Measurements from ENCODE around the gene PDE4B. TPM values are rescaled to one million over a fixed set of nuclear protein-coding genes. Genes with fewer than 3 reads are reported as not detected.
A peak's percentile ranks its signal among the peaks of the same experiment; 100 is the strongest.
"Not testable (repeated sequence)": the region's sequence is repeated elsewhere in the genome, so short reads cannot be mapped to it uniquely, and the experiment has no call there.

PDE4B gene
- total RNA-seq, 1 donor from 2014 or later = 9.5 TPM

DNA sequence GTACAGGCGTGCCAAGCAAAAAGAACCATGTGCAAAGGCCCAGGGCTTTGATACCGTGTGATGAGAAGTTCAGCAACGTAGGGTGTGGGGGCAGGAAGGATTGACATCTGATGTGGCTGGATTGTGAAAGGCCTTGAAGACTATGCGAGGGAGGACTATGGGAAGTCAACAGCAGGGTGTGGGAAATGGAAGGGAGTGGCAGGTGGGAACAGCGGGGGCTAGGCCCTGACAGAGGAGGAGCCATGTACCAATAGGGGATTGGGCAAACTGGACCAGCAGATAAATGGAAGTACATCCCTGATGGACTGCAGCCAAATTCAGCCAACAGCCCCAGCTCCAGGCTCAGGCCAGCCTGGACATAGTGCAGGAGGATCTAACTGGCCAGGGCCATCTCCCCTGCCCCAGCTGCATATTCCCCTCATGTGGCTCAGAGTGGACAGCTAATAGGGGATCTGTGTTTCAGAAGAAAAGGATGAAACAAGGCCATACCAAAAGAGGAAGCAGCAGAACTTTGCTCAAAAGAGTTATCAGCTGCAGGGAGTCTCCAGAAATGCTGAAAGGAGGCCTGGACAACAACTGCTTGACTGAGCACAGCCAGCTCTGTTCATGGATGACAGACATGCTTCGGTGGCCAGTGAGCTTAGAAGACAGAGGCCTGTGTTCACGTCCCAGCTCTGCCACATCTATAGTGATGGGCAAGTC, 601.0 kb downstream of the PDE4B start:
- no peak for DNase-seq (ENCODE audit: low spot score)

DNA sequence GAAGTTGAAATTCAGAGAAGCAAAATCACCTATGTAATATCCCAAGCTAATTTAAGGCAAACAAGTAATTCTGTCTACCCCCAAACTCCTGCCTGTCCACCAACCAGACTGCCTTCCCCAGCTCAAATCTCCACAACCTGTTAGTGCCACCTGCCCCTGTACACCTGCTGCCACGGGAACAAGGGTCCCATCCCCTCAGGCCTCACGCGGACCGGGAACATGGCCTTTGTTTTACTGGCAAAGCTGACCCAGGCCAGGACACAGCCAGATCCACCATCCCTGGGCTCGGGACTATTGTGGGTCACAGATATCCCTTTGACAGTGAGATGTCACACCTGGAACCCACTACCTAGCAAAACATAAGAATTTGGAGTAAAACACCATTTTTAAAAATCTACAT, 601.9 kb downstream of the PDE4B start:
- no peak for DNase-seq (ENCODE audit: low spot score)

DNA sequence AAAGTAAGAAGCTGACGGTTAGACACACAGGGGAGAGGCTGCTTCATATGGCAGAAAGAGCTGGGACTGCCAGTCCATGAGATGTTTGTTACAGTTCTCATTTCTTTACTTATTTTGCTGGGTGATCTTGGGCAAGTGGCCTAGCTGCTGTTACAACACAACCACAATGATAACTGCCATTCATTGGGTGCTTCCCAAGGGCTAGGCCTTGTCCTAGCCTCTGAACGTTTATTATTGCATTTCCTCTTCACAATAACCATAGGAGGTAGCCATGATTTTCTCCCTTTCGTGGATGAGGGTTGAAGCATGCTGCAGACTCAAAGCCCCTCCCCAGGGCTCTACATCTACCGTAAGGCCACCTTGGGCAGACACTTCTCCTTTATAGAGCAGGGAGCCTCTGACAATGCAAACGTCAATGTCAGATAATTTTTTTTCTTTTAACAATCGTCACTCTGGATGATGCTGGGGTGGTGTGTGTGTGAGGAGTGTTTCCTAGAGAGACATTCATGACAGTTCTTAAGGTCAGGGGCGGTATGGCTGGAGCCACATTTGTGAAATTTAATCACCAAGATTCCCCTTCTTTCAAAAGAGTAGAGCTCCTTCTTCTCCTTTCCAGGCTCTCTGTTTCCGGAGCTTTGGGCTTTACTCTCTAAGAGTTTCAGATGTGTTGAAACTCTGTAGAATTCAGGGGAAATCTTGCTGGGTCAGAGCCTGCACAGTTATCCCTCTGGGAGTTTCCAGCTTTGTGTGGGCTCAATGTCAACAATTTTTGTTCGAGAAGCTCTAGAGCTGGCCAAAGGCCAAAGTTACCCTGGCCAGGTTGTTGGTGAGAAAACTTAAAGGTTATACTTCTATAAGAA, 602.7 kb downstream of the PDE4B start:
- DNase-seq (ENCODE audit: low spot score) = no peak

DNA sequence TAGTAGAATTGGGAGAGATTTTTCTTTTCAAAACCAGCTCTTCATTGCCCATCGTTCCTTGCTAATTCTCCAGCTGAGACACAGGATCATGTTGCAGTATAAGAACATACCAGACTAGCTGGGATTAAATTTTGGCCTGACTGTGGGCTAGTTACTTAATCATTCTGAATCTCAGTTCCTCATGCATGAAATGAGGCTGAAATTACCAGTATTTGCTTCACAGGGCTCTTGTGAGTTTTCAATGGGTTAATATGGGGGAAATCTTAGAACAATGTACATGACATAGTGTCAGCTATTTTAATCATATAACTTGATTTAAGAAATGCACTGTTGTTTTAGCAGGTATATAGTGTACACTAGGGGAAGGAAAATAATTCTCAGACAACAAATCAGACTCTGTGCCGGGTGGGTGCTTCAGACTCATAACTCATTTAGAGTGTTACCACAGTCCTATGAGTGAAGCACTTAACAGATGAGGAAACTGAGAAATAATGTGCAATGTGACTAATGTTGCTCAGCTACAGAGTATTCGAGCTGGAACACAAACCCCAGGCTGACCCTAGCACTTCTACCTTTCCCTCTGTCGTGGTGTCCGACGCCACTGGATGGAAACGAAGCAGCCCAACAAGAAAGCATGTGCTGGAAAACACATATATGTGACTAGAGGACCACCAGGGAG, 603.7 kb downstream of the PDE4B start:
- DNase-seq (ENCODE audit: low spot score) = no peak

DNA sequence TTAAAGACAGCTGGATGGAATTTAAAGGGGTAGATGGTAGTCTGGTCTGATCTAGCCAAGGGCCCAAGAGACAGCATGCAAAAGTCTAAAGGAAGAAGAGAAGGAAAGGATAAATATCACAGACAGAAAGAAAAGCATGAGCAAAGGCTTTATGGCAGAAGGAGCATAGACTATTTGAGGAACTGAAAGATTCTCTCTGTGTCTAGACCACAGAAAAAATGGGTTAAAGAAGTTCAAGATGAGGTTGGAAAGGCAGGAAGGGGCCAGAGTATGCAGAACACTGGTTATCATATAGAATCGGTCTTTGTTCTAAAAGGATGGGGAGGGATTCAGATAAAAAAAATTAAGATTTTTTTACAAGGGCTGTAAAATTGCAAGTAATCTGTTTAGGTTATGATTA, 604.5 kb downstream of the PDE4B start:
- no peak for DNase-seq (ENCODE audit: low spot score)

DNA sequence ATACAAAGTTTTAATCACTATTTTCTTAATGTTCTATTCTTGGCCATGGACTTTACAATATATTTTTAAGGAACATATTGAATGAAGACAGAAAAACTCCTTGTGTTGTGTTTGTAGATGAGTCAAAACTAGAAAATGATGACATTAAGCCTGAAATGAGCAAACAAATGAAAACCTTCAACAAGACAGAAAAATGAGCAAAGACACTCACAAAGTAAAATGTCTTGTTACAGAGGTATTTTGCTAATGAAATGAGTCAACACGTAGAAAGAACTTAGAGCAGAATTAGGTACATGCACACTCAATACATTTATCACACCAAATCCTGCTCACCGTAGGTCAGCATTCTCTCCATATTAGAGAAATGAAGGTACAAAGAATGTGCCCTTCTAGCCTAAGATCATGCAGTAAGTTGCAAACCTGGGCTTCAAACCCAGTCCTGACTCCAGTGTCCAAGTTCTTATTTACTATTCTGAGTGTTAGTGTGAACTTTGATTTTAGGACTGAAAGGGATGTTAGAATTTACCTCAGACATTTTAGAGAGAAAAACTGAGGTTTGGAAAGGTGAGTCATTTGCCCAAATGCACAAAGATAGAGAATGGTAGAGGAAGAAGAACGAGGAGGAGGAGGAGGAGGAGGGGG, 607.3 kb downstream of the PDE4B start:
- DNase-seq (ENCODE audit: low spot score) = no peak

DNA sequence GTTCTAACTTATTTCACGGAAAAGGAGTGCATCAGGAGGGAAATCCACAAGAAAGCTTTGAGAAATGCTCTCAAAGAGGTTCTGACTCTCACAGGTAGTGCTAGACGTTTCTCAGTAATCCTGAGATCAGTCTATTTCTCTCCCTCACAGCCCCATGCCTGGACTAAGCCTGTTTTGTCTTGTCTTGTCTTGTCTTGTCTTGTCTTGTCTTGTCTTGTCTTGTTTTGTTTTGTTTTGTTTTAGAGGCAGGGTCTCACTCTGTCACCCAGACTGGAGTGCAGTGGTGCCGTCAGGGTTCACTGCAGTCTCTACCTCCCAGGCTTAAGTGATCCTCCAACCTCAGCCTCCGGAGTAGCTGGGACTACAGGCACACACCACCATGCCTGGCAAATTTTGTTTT, 608.0 kb downstream of the PDE4B start:
- DNase-seq (ENCODE audit: low spot score) = no peak

DNA sequence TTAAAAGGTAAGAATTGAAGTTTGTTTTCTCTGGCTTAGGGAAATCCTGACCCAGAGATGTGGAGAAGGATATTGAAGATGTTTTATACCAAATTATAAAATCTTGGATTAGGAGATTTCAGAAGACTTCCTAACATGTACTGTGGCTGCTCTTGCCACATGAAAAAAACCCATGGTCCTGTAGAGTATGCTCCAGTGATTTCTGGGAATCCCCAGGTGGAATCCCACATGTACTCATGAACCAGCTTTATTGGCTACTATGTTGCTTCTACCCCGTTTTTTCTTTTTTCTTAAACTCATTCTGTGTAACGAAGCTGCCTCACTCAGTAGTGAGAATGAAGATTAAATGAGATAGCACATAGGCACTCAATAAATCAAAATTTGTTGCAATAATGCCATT, 608.5 kb downstream of the PDE4B start:
- no peak for DNase-seq (ENCODE audit: low spot score)

DNA sequence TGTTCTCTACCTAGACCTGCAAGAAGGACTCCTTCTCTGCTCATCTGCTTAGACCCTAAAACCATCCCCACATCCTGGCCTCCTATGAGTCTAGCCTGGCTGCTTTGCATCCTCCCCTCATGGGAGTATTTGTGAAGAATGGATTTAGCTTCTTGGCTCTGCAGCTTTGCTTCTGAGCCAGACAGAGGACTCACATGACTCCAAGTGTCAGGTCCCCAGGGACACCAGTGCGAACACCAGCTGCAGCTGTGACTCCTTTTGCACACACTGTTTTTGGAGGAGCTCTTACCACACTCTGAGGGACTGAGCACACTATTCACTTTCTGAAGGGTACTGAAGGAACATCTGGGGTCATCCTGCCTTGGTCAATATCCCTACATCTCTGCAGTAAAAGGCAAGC, 609.5 kb downstream of the PDE4B start:
- peak; percentile 70 for DNase-seq (ENCODE audit: low spot score)

DNA sequence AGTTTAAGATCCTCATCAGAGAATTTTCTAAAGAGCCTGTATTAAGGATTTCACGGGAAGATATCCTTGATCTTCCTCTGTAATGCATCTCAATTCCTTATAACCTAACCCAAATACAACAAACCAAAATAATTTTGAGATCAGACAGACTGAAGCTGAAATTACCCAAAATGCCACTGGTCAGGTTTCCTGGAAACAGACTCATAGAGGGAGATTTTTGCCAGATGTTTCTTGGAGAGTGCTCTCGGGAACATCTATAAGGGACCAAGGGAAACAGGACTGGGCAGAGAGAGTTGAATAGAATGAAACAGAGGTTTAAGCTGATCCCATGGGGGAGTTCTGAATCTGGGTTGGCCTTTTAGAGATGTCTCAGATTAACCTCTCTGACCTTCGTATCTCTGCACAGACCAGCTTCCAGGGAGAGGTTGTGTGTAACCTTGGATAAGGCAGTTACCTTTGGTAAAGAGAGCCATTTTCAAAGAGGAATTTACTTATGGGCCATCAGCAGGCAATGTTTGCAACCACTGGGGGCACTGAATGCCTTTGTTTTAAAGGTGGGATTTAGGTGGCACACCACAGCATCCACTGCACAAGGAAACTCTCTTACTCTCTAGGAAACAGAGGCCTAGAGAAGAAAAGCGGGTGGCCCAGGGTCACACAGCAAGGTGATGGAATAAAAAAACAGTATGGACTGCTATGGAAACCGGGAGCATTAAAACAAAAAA, 610.5 kb downstream of the PDE4B start:
- DNase-seq (ENCODE audit: low spot score) = no peak

DNA sequence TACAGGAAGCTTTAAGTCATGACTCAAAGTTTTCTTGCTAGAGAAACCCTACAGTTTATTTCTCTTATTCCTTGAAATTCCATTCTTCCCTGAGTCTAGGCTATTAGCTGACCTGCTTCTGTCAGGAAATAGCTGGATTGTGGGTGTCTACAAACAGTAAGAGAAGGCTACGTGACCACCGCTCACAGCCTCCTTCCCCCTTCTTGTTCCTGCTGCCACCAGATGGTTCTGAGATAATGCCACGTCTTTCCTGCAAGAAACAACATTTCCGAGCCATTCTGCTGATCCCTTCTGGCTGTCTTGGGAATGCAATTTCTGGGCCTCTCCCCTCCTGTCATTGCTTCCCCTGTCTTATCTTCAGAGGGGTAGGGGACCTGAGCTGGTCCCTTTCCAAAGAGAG, 612.4 kb downstream of the PDE4B start:
- no peak for DNase-seq (ENCODE audit: low spot score)

DNA sequence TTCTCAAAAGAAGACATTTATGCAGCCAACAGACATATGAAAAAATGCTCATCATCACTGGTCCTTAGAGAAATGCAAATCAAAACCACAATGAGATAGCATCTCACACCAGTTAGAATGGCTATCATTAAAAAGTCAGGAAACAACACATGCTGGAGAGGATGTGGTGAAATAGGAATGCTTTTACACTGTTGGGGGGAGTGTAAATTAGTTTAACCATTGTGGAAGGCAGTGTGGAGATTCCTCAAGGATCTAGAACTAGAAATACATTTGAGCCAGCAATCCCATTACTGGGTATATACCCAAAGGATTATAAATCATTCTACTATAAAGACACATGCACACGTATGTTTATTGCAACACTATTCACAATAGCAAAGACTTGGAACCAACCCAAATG, 618.8 kb downstream of the PDE4B start:
- not testable (repeated sequence) for DNase-seq (ENCODE audit: low spot score)

DNA sequence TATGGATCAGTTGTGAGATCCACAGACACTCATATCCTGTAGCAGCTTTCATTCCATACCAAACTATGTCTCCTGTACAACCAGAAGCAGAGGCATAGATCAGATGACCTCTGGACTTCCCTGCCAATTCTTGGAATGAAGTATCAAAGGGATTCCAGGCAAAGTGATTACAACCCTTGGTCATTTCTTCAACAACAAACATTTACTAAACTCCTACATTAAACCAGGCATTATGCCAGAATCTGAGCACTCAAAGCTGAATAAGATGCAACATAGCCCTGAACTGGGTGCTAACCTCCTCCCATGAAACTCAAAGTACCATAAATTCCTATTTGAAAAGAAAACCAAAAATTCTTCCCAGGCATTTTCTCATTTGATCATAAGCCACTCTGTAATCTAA, 620.0 kb downstream of the PDE4B start:
- DNase-seq (ENCODE audit: low spot score) = no peak

DNA sequence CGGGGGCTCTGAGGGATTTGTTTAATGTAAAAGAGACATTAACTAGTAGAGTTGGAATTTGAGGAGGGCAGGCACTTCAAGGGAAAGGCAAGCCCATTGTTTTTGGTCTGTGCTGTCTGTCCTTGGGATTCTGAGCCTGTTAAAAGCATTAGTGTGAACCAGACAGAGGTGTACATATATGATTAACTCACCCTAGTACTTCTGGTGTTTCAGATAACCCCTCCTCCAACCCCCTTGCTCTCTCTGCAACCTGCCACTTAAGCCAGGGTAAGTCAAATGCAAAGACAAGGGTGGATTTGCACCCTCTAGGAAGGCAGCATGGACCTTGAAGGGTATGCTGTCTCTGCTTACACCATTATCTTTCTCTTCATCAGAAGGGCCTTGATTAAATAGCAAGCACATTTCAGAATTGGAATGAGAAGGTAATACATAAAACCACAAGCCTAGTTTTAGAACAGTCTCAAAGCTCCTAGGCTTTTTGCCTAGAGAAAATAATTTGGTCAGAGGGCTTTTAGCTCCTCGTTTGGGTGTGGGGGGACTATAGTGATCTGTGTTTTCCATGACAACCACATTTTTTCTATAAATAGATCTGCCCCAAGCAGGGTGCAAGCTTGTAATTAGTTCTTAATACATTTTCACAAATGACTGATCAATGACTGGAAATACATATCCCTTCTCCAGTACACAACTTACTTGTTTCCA, 620.6 kb downstream of the PDE4B start:
- no peak for DNase-seq (ENCODE audit: low spot score)

DNA sequence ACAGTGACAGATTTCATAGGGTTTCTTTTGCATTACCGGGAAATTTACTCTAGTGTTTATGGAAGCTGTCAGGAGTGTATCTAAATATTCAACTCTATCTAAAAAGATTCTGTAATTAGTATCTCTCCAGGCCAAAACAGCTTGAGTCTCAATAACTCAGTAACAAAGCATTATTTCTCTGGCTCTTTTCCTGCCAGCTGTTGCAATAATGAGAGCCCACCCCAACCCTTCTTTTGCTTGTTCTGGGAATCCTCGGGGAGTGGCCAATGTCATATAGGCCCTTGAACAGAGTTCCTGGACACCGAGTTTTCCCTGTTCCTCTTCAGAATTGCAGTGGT, 621.1 kb downstream of the PDE4B start:
- DNase-seq (ENCODE audit: low spot score) = no peak

DNA sequence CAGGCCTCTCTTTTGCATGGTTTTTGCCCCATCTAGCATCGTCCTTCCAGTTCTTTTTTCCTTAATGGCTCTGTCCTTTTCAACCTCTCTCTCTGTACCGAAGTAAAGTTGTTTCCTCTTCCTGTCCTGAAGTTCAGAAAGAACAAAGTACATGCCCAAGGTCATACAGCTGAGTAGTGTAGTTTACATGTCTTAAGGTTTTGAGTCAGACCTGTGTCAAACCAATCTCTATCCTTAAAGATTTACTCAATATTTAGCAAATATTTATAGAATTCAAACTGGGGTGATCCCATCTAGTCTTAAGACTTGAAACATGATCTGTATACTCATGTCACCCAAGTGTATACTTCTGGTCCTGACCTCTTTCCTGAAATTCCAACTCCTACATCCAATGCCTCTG, 622.6 kb downstream of the PDE4B start:
- no peak for DNase-seq (ENCODE audit: low spot score)

DNA sequence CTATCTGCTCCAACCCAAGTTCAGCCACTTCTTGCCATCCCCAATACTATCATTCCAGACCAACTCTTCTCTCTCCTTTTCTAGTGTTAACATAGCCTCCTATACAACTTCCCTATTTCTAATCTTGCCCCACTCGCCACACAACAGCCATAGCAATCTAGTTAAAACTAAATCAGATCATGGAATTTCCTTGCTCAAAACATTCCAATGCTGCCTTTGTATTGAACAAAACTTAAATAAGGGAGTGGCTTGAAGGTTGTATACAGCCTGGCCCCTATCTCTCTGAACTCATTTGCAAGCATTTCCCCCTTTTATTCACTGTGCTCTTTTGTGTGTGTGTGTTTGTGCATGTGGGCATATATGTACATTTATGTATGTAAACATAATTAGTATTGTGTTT, 623.2 kb downstream of the PDE4B start:
- no peak for DNase-seq (ENCODE audit: low spot score)

DNA sequence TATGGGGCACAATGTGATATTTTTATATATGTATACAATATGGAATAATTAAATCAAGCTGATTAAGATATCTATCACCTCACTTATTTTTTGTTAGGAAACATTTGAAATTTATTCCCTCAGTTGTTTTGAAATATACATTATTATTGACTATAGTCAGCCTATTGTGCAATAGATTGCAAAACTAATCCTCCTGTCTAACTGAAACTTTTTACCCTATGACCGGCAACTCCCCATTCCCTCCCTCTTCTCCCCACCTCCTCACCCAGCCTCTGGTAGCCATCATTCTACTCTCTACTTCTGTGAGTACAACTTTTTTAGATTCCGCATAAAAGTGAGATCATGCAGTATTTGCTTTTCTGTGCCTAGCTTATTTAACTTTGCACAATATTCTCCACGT, 623.6 kb downstream of the PDE4B start:
- no peak for DNase-seq (ENCODE audit: low spot score)

DNA sequence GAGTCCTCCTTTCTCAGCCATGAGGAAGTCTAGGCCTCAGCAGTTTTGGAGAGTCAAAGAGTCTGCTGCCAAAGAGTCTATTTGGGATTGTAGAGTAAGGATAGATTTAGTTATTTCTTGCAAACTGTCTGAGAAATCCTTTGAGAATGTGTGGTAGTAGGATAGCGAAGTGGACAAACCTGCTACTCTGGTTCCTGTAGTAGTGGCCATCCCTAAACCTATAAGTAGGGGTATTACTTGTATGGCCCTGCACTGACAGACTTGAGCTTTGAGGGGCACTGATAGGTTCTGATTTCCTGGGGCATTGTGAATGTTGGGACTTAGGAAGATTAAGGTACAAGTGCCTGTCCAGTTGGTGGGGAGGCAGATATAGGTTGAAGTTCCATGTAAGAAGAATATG, 625.3 kb downstream of the PDE4B start:
- no peak for DNase-seq (ENCODE audit: low spot score)

DNA sequence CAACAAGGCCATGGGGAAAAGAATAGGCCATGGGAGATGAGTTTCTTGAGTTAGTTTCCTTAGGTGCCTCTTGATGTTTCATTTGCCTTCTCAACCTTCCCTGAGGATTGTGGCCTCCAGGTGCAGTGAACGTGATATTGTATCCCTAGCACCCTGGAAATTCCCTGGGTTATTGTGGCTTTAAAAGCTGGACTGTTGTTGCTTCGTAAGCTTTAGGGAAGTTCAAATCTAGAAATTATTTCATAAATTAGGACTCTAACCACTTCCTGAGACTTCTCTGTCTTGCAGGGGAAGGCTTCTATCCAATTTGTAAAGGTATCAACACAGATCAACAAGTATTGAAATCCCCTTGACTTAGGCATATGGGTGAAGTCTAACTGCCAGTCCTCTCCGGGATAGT, 627.5 kb downstream of the PDE4B start:
- DNase-seq (ENCODE audit: low spot score) = not testable (repeated sequence)

DNA sequence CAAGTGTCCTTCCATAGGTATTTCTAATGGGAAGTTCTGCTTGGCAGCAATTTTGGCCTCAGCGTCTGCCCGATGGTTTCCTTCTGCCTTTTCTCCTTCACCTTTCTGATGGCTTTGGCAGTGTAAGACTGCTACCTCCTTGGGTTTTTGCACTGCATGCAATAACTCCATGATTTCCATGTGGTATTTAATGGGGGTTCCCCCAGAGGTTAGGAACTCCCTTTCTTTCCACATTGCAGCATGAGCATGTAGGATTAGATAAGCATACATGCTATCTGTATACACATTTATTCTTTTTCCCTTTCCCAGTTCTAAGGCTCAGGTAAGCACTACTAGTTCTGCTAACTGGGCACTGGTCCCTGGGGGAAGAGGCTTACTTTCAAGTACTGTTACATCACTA, 628.2 kb downstream of the PDE4B start:
- DNase-seq (ENCODE audit: low spot score) = not testable (repeated sequence)

Measured in ureter (tissue), 1 donor.